CD1c-positive myeloid dendritic cell (primary cell): ENCODE results near the gene PLSCR5.

Experiments
- DNase-seq: peaks from one replicate; pipeline ENCODE4 v3.0.0-alpha.2; 2016; ENCODE audit errors: extremely low spot score

PLSCR5 gene, protein sequence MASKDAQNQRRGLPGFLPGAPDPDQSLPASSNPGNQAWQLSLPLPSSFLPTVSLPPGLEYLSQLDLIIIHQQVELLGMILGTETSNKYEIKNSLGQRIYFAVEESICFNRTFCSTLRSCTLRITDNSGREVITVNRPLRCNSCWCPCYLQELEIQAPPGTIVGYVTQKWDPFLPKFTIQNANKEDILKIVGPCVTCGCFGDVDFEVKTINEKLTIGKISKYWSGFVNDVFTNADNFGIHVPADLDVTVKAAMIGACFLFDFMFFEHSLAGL

DNA sequence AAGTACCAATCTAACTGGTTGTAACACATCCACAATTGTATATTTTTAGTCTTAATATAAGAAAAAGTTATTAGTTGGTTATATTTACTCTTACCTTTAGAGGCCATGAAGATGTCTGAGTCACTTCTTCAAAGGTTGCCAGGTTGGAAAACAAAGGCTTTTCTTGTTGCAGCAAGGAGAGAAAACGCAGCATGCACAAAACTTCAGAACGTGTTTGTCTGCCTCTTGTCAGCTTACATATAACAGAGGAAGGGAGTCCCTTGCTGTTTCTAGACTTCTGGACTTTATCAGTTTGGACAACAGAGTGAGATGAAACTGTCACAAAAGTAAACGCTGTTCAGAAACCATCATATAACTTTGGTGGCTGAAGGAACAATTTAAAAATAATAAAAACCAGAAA is at the start of gene PLSCR5:
TSS of gene PLSCR5 (minus strand) at position 241 of the 400 bp plus-strand sequence. CDS start at position 107, 134 bp downstream.
- DNase-seq = no peak

DNA sequence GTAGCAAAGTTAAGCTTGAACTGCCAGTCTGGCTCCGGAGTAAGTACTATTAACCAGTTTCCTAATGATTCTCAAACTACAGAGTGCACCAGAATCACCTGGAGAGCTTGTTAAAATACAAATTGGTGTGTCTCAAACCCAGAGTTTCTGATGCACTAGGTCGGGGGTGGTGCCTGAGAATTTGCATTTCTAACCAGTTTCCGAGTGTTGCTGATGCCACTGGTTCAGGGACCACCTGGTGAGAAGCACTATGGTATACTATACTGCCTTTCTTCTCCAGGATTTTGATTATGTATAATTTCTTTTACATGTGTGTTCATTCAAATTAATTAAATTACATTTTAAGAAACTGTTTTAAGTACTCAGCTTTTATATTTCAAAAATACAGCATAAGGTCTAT is 48.8 kb upstream of the PLSCR5 start:
- DNase-seq = no peak

DNA sequence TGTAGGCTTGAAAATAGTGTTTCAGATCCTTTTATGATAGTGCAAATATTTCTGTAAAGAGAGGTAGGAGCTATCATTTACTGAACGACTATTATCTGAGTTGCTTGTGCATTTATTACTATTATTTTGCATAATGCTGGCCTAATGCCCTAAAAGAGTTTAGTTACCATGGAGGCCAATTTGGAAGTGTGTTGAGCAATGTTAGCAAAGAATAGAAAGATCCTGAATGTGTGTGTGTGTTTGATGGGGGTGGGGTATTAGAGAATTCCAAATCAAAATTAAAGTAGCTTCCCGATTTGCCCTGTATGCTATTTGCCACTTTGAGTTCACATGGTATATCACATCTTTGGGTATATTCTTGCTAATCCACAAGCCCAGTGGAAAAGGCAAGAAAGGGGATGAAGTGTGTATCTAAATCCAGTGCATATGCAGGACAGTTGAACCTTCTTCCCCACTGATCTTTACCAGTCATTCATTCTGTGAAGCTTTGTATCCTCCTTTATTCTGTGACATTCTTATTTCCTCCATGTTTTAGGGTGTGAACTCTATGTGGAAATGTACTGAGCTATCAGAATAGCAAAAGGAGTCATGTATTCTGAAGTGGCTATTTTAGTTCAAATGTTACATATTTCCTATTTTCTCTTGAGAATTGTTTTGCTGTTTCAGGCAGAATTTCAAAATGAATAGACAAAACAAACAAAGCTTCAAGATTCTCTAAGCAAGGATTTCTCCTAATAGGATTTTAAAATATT is 45.7 kb upstream of the PLSCR5 start:
- DNase-seq = no peak

DNA sequence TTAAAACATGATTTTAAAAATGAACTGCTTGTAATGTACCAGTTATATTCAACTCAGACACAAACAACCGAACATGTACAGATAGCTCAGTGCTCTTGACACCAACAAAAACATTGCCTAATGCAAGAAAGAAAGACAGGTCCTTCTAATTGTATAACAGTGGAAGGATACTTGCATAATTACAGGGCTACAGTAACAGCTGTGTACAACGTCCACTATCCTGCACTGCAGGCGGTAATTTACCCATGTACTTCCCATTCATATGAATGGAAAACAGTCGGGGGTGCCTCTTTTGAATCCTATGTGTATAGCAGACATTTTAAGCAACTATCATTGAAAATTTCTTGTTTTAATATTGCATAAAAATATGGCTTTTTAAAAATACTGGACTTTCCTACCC is 41.1 kb upstream of the PLSCR5 start:
- no peak for DNase-seq

DNA sequence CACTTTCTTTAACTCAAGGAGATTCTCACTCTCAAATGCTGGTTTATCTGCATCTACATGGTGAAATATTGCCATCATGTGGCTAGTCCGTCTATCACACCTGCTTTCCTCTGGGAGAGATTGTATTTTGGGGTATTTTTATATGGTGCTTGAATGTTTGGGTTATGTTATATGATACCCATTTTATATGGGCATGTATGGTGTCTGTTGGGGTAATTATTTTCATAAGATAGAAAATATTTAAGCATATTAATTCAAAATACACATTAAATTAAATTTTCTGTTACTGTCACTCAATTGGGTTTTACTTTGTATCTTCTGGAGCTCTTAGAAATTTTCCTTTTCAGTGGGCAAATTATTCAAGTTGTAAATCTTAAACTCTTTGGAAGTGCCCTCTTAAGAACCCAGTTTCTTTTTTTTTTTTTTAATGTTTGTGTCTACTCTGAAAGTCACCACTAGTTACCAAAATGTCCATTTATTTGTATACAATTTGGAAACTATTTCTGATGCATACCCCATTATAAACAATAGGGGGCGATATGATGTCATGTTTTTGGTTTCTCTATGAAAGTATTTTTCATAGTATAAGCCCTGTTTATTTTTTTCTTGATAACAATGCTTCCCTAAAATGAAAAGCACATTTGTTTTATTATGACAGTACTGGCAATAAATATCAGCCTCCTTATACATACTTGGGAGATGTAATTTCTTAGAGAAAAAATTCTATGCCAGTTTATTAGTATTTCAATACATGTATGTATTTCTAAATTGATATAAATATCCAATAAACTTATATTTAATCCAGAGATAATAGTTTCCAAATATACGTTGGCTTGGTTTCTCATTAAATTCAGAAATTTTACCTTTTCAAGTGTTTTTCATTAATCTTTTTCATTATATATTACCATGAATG is 36.1 kb upstream of the PLSCR5 start:
- DNase-seq = peak; percentile 50

DNA sequence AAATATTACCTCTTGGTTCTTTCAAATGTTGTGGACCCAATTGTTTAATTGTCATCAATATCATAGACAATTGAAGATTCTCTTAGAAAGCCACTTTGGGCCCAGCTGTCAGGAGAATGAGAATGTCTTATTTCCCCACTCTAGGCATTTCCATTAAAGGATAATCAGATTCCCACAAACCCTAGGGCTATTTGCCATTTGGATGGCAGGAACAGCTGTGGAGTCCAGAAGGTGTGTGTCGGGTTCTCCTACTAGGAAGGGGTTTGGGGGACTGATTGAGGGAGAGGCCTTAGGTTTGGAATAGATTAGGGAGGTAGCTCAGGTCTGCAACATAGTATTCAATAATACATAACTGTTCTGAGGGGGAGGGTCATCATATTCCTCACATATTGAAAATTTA is 35.2 kb upstream of the PLSCR5 start:
- no peak for DNase-seq

DNA sequence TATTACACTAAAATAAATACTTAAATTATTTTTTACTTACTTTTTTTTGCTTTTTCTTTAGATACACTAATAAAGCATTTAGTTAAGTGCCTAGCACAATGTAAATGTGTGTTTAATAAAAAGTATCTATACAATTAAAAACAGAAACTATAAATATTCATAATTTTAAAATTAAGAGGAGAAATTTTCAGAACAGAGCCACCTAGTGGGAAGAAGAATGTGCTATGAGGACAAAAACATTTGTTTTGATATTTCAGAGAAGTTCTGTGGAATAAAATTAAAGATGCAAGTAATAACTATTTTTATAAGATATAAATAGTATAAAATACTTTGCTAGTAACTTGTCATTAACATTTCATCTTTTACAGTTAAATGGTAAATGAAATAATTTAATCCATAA is 33.6 kb upstream of the PLSCR5 start:
- peak; percentile 4 for DNase-seq

DNA sequence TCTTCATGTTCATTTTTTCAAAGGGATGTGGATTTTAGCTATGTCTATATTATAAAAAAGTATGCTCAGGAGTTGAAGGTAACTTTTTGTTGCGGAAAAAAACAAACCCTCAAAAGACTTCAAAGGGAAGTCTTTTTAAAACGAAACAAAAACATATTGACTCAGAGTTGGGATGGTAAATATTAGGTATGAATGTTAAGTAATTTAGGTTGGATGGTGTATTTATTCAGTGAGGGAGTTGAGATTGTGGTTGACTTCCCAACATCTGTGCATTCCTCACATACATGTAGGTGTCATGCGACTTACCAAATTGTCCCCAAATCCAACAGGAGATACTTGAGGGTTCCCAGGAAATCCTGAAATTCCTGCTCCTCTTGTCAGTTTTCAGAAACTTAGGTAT is 32.7 kb upstream of the PLSCR5 start:
- no peak for DNase-seq

DNA sequence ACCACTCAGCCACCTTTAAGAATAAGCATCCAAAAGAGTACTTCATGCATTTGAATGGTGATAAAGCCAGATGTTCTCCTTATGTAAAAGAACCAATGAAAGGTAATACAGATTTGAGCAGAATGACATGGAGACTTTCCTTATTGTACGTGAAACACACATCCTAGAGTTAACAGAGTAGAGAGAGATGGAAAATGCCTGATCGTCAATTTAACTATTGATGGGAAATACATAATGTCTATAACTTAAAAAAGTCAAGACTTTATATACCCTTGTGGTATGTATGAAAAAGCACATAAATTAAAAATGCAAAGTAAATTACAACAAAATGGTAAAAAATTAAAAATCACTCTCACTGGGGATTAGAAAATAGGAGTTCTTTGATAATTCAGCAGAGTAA is 31.7 kb upstream of the PLSCR5 start:
- DNase-seq = no peak

DNA sequence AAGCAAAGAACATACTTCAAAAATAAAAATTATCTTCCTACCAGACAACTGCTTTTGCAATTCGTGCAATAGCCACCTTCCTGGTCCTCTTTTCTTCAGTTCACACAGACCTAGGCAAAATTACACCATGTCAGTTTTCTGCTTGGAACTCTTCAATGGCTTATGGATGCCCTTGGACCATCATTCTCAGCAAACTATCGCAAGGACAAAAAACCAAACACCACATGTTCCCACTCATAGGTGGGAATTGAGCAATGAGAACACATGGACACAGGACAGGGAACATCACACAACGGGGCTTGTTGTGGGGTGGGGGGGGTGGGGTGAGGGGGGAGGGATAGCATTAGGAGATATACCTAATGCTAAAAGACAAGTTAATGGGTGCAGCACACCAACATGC is 29.2 kb upstream of the PLSCR5 start:
- DNase-seq = no peak

DNA sequence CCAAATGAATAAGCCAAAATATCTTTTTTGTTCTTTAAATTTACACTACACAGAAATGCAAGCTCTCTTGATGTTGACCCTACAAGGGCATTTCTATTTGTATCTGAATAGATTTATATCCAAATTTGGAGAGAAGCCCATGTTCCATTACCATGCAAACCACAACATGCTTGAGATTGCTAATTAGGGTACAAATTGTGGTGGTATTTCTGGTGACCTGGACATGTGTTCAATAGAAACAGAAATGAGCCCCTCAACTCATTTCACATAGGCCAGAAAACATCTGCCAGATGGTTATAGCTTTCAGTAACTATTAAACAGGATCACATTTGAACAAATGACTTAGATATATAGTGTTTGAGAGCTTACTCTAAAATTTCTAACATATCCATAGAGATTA is 23.5 kb upstream of the PLSCR5 start:
- DNase-seq = no peak

DNA sequence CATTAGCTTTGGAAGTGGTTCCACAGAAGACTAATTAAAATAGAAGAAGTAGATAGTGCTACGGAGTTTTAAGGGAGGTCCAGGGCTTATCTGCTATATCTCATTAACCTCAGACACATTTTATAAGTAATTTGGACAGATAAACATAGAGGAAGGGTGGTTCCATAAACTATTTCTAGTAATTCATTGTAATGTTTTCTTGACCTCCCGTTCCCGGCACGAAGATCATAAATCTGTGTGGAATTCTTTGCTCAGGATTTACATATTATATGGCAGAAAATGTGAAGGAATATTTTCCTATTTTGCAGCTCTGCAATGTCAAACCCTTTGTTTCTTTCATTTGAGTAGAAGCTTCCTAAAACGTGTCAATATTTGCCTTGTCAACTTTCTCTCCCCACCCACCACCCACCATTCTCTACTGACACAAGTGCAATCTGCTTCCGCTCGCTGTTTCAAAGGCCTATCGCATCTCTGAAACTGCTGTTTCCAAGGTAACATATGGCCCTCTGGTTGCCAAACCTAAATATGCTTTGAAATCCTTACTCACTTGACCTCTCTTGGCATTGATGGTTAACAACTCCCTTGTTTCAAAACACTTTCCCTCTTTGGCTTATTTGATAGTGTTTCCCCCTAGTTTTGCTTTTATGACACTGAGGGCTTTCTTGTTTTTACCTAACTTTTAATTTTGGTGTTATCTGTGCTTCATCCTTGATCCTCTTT is 21.4 kb upstream of the PLSCR5 start:
- DNase-seq = no peak

DNA sequence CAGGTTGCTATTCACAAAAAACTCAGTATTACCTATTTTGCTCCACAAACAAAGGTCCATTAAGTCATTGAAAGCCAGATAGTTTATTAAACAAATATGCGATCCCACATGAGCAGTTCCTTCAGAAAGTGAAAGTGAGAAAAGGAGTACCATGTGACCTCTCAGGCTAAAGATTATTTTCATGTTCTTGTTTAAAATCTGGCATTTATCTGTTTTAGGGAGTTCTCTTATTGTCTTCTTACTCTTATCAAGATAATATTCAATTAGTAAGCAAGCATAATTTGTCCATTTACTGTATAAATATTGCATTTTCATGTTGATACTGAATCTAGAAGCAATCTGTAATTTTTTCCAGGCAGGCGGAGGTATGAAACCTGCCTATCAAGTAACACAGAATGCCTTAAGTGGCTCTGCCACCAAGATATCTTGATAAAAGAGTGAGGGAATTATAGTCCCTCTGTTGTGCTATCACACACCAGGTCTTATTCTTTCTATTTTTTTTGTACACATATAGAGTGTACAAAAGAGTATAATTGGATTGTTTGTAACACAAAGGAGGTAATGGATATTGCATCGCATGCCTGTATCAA is 20.1 kb upstream of the PLSCR5 start:
- peak; percentile 35 for DNase-seq

DNA sequence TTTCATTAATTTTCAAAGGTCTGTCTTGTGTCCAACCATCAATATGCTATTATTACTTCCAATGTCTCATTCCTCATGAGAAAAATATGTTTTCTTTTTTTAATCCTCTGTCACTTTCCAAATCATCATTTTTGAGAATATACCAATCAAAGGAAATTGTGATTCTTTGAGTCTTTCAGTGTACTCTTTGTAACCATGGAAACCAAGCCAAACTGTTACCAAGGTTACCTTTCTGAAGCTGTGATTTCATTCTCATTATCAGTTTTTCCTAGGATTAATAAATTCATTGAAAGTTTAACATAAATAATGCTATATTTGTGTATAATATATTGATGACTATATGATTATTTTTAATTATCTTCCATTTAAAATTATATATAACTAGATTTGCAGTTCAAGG is 16.6 kb upstream of the PLSCR5 start:
- DNase-seq = no peak

DNA sequence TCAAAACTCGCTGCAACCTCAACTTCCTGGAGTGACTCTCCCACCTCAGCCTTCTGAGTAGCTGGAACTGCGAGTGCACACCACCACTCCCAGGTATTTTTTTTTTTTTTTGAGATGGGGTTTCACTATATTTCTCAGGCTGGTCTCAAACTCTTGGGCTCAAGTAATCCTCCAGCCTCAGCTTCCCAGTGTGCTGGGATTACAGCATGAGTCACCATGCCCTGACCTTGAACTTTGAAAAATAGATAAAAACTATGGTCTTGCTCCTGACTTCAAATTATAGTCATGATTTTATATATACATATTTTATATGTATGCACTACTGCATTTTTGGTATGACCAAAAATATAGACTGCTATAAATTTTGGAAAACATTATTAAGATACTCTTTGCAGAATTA is 6.9 kb upstream of the PLSCR5 start:
- DNase-seq = no peak

DNA sequence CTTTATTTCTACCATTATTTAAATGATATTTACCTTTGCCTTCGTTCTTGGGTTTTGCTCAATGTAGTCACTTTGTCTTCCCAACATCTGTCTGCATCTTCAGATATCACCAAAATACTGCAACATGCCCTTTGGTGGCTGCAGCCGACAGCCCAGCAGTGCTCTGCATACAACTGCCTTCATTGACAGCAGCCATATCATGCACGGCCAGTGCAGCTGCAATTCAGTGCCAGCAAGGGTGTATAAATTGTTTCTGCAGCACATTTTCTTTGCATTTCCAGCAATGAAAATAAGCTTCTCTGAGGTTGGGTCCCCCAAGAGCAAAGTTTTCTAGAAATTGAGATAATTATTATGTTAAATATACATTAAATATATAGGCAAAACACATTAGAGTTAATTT is 6.0 kb upstream of the PLSCR5 start:
- no peak for DNase-seq

DNA sequence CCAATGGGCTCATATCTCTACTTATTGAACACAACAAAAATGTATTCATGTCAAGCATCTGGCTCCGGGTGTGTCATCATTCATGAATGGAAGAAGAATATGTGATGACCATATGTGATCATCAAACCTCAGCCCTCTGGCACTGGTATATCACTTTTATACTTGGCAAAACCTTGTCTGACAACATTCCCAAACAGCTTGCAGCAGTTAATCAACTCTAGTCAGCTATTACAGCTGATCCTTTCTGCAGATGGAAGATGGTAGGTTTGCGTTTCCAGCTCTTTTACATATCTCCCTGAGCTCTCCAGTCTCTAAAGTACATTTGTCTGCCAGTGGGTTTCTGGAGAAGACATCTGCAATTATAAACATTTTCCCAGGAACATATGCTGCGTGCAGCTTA is 6.6 kb downstream of the PLSCR5 start:
- no peak for DNase-seq

DNA sequence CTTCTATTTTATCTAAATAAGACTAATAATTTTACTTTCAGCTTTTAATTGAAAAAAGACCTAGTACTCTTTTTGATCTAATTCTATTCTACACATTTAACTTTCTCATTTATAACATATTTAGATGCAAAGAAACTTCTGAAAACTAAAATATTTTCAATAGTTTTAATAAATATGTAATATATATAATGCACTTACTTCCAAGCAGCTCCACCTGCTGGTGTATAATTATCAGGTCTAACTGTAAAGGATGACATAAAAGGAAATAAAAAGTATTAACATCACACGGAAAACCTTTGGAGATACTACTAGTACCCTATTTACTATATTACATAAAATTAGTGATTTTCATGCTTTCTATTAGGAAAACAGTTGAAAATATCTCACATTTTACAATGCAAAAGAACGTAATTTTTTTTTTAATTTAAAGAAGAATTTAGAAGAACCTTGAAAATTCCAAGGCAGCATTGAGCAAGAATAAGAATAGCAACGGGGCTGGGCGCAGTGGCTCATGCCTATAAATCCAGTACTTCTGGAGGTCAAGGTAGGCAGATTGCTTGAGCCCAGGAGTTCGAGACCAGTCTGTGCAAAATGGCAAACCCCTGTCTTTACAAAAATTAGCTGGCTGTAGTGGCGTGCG is 10.2 kb downstream of the PLSCR5 start:
- DNase-seq = peak; percentile 8

DNA sequence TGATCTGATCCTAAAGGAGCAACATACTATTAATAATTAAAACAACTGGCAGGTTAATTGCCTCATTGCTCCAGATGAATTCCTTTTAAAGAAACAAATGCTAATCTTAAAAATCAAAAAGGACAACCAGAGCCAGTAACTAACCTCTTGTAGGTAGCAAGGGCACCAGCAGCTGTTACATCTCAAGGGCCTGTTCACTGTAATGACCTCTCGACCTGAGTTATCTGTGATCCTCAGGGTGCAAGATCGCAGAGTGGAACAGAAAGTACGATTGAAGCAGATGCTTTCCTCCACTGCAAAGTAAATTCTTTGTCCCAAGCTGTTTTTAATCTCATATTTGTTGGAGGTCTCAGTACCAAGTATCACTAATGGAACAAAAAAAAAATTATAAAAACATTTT is 11.4 kb downstream of the PLSCR5 start:
- DNase-seq = no peak

DNA sequence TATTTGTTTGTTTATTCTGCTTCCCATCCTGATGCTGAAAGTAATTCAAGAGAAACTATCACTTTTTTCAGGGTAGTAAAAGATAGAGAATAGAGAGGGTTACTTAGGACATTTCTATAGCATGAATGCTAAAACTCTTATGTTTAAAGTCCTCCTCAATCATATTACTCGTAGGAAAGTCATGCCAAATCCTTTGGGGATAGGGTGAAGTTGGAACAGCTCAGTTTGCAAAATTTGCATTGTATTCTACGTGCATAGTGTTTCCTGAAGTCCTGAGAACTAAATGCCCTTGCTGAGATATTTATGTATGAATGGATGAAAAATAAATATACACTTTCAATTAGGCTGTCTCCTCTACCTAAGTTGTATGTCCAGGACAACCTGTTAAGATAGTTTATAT is 14.6 kb downstream of the PLSCR5 start:
- no peak for DNase-seq

DNA sequence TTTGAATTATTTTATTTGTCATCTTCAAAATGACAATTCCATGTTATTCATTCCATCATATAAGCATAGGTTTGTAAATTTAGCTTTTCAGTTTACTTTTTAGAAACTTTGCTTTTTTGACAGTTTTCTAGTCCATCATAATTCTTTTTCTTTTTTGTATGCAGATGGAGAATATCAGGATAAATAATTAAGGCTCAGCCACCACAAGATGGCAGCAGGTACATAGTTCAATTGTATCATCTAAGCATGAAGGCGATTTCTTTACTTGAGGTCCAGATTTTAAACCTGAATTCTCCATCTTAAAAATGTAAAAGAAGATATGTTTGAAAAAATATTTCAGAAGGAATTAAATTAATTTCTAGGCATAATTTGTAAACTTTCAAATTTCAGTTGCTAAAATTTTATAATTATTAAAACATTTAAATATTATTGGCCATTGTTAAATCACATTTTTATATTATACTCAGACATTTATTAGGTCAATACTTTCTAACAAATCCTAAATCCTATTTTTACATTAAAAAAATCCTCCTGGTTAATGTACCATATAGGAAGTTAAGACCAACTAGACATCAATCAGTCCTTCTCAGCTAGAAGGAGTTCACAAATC is 15.1 kb downstream of the PLSCR5 start:
- DNase-seq = peak; percentile 35
